SK-N-SH (cell line): ENCODE data around the gene SURF4. TPM values are rescaled to one million over a fixed set of nuclear protein-coding genes. Genes with fewer than 3 reads are reported as not detected.

Experiments
- CTCF ChIA-PET: fragments of 300-600, 350-600 bp; formaldehyde crosslinking; extraction: SDS; loops from one replicate; lab custom pipeline; 2021; lab: Yijun Ruan, JAX
- POLR2A ChIA-PET: fragments of 350-600 bp; sonication (Branson Sonifier 250); formaldehyde crosslinking; extraction: SDS; loops from one replicate; lab custom pipeline; 2020; ENCODE audit warnings: antibody characterized with exemption, inconsistent platforms; lab: Yijun Ruan, JAX
- DNase-seq: peaks from one replicate; pipeline ENCODE4 v3.0.0; 2012
- H2AFZ ChIP-seq: fragments of 200-600 bp; sonication (generic); 2 replicates; pipeline ENCODE4 v1.8.1; 2016; ENCODE audit warnings: antibody characterized with exemption, mild to moderate bottlenecking, low read depth
- H3F3A ChIP-seq: fragments of 200-600 bp; sonication (generic); replicated peaks from 2 replicates; pipeline ENCODE3; 2016; ENCODE audit warnings: antibody characterized with exemption, mild to moderate bottlenecking; ENCODE audit not compliant: insufficient read depth
- H3K27ac ChIP-seq, 2 experiments: fragments of 200-500 bp in 1 of 2; fragments of 200-600 bp in 1 of 2; sonication (Bioruptor generic) in 1 of 2; sonication (generic), shearing (Covaris generic) in 1 of 2; 2 replicates each; pipeline versions ENCODE4 v1.5.1 to v1.6.1; 2014 to 2016; ENCODE audit warnings: low read depth in 2 of 2, inconsistent platforms in 1 of 2, low read length in 1 of 2, mild to moderate bottlenecking in 1 of 2, mixed read lengths in 1 of 2
- H3K27me3 ChIP-seq: fragments of 200-600 bp; sonication (generic), shearing (Covaris generic); 2 replicates; pipeline ENCODE4 v1.6.1; 2016; ENCODE audit warnings: mixed run types; ENCODE audit not compliant: insufficient read depth
- H3K36me3 ChIP-seq, 2 experiments: fragments of 200-500 bp in 1 of 2; fragments of 200-600 bp in 1 of 2; sonication (Bioruptor generic) in 1 of 2; sonication (generic) in 1 of 2; replicated peaks in 1 of 2; 2 replicates each; pipeline versions ENCODE3 to v1.5.1; 2014 to 2016; ENCODE audit warnings: low read length in 1 of 2, mild to moderate bottlenecking in 1 of 2; ENCODE audit not compliant: insufficient read depth in 2 of 2, control insufficient read depth in 1 of 2
- H3K4me1 ChIP-seq, 2 experiments: fragments of 200-500 bp in 1 of 2; fragments of 200-600 bp in 1 of 2; sonication (Bioruptor generic) in 1 of 2; sonication (generic), shearing (Covaris generic) in 1 of 2; 2 replicates each; pipeline versions ENCODE4 v1.5.1 to v1.6.1; 2014 to 2016; ENCODE audit warnings: low read depth in 1 of 2, low read length in 1 of 2, mixed run types in 1 of 2; ENCODE audit not compliant: insufficient read depth in 2 of 2, control insufficient read depth in 1 of 2
- H3K4me2 ChIP-seq: fragments of 200-600 bp; sonication (generic), shearing (Covaris generic); 2 replicates; pipeline ENCODE4 v1.6.1; 2017; ENCODE audit warnings: mixed run types
- H3K4me3 ChIP-seq, 2 experiments: fragments of 200-500 bp in 1 of 2; fragments of 200-600 bp in 1 of 2; sonication (Bioruptor generic) in 1 of 2; sonication (generic), shearing (Covaris generic) in 1 of 2; 2 replicates each; pipeline versions ENCODE4 v1.5.1 to v1.8.1; 2014 to 2016; ENCODE audit warnings: low read depth in 2 of 2, inconsistent platforms in 1 of 2, low read length in 1 of 2, mild to moderate bottlenecking in 1 of 2, mixed read lengths in 1 of 2, moderate library complexity in 1 of 2
- H3K79me2 ChIP-seq: fragments of 200-600 bp; sonication (generic); 2 replicates; pipeline ENCODE4 v1.8.1; 2017; ENCODE audit warnings: mild to moderate bottlenecking; ENCODE audit not compliant: insufficient read depth
- H3K9ac ChIP-seq: fragments of 200-600 bp; sonication (generic); 2 replicates; pipeline ENCODE4 v1.6.1; 2017; ENCODE audit warnings: mixed run types
- H3K9me2 ChIP-seq: fragments of 200-600 bp; sonication (generic); 2 replicates; pipeline ENCODE4 v1.6.1; 2017; ENCODE audit warnings: mixed run types
- H3K9me3 ChIP-seq: fragments of 200-600 bp; sonication (generic); 2 replicates; pipeline ENCODE4 v1.6.1; 2017; ENCODE audit warnings: mixed run types, mild to moderate bottlenecking, moderate library complexity
- H4K20me1 ChIP-seq: fragments of 200-600 bp; sonication (generic); 2 replicates; pipeline ENCODE4 v1.6.1; 2017; ENCODE audit warnings: mild to moderate bottlenecking, mixed run types; ENCODE audit not compliant: insufficient read depth
- CHD2 ChIP-seq: fragments of 150-350 bp; IDR thresholded peaks from 2 replicates; pipeline ENCODE4 v1.6.1; 2018; ENCODE audit warnings: low read length; ENCODE audit not compliant: partially characterized antibody
- ELF1 ChIP-seq: IDR thresholded peaks from 2 replicates; pipeline ENCODE4 v1.4.0; 2012
- FOSL2 ChIP-seq: IDR thresholded peaks from 2 replicates; pipeline ENCODE4 v1.4.0; 2012; ENCODE audit warnings: low read depth, mild to moderate bottlenecking, moderate library complexity, borderline replicate concordance
- FOXJ3 ChIP-seq: sonication (generic); formaldehyde crosslinking; IDR thresholded peaks from 2 replicates; pipeline ENCODE4 v1.5.1; 2020; ENCODE audit warnings: mild to moderate bottlenecking, missing genetic modification reagents
- GATA2 ChIP-seq: sonication (generic); formaldehyde crosslinking; IDR thresholded peaks from 2 replicates; pipeline ENCODE4 v1.5.0; 2020; ENCODE audit warnings: mild to moderate bottlenecking, missing genetic modification reagents
- MXI1 ChIP-seq: IDR thresholded peaks from 2 replicates; pipeline ENCODE4 v1.6.1; 2012; ENCODE audit warnings: mild to moderate bottlenecking, low read depth, low read length, improper control_type of control experiment
- NFIC ChIP-seq: IDR thresholded peaks from 2 replicates; pipeline ENCODE4 v1.4.0; 2012; ENCODE audit warnings: borderline replicate concordance
- NRF1 ChIP-seq: IDR thresholded peaks from 2 replicates; pipeline ENCODE4 v1.6.1; 2012; ENCODE audit warnings: low read depth, mild to moderate bottlenecking, low read length
- POLR2AphosphoS5 ChIP-seq: IDR thresholded peaks from 2 replicates; pipeline ENCODE4 v1.6.1; 2012; ENCODE audit warnings: low read depth, low read length
- RAD21 ChIP-seq: IDR thresholded peaks from 2 replicates; pipeline ENCODE4 v1.6.1; 2012; ENCODE audit warnings: mild to moderate bottlenecking, low read length
- RCOR1 ChIP-seq: fragments of 150-350 bp; IDR thresholded peaks from 2 replicates; pipeline ENCODE4 v1.6.1; 2017; ENCODE audit warnings: antibody characterized with exemption, low read length
- RFX5 ChIP-seq: IDR thresholded peaks from 2 replicates; pipeline ENCODE4 v1.6.1; 2012; ENCODE audit warnings: mild to moderate bottlenecking, improper control_type of control experiment, low read length
- RXRA ChIP-seq: IDR thresholded peaks from 2 replicates; pipeline ENCODE4 v1.4.0; 2012; ENCODE audit warnings: low read depth, mild to moderate bottlenecking, borderline replicate concordance
- SMC3 ChIP-seq: IDR thresholded peaks from 2 replicates; pipeline ENCODE4 v1.6.1; 2012; ENCODE audit warnings: low read depth, low read length, improper control_type of control experiment
- WGBS: methylation state at CpG from one replicate; pipeline ENCODE4 v1.1.6; 2017; ENCODE audit warnings: low lambda C conversion rate; 5-methylcytosine and 5-hydroxymethylcytosine counted together
- polyA plus RNA-seq, 3 experiments: library from polyadenylated mRNA; depleted of rRNA; stranded (reverse); fragments of >200 nt; gene quantifications; 2 replicates each; pipeline ENCODE4 v1.2.3, GENCODE V29; 2012
- TF ChIP-seq, protein P1 (sequence below): fragments of 200-600 bp; sonication (generic); IDR thresholded peaks from 2 replicates; pipeline ENCODE4 v1.6.1; 2017; ENCODE audit warnings: antibody characterized with exemption, mild to moderate bottlenecking, moderate library complexity
- TF ChIP-seq, protein P2 (sequence below): IDR thresholded peaks from 2 replicates; pipeline ENCODE4 v1.4.0; 2012; ENCODE audit warnings: low read depth

Gene SURF4
- polyA plus RNA-seq, 1 of the 3 experiments (the other 2 are of a cell fraction) = 165 TPM

DNA sequence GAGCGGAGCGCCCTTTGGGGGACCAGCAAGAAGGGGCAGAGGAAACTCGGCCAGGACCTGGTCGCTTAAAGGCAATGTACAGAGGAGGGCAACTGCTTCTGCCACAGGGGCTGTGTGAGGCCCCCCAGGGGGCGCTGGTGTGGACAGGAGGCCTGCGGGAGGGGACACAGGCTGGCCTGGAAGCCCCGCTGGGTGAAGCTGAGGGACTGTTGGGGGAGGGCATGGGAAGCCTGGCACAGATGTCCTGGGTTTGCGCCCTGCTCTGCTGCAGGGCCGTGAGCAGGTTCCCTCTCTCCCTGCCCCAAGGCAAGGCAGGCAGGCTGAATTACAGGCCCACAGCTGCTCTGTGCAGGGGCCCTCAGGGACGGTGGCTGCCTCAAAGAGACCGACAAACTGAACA lies 33.3 kb downstream of the SURF4 start:
- no peak overlapping the region for H2AFZ ChIP-seq
- WGBS = 93% methylated on average over 7 of the region's 11 CpGs
- H3K4me2 ChIP-seq = no peak overlapping the region
- H3K9ac ChIP-seq = no peak overlapping the region
- H3K36me3 ChIP-seq = peaks cover 20 to 68% of the 10 kb centered on the region in 2 experiments
- peak; percentile 57 for DNase-seq
- H3K4me1 ChIP-seq = peaks cover 0 to 11% of the 10 kb centered on the region in 2 experiments; a peak in 1 of 4 replicates
- H3F3A ChIP-seq = no peaks in the 10 kb centered on the region
- no peak for TF ChIP-seq RCOR1
- TF ChIP-seq RXRA = no peak
- TF ChIP-seq, protein P1, sequence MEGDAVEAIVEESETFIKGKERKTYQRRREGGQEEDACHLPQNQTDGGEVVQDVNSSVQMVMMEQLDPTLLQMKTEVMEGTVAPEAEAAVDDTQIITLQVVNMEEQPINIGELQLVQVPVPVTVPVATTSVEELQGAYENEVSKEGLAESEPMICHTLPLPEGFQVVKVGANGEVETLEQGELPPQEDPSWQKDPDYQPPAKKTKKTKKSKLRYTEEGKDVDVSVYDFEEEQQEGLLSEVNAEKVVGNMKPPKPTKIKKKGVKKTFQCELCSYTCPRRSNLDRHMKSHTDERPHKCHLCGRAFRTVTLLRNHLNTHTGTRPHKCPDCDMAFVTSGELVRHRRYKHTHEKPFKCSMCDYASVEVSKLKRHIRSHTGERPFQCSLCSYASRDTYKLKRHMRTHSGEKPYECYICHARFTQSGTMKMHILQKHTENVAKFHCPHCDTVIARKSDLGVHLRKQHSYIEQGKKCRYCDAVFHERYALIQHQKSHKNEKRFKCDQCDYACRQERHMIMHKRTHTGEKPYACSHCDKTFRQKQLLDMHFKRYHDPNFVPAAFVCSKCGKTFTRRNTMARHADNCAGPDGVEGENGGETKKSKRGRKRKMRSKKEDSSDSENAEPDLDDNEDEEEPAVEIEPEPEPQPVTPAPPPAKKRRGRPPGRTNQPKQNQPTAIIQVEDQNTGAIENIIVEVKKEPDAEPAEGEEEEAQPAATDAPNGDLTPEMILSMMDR = peak; percentile 33
- TF ChIP-seq RFX5 = no peak
- H3K27ac ChIP-seq = no peak overlapping the region
- POLR2A ChIA-PET = interaction anchor here (0.6 kb wide), 1 partner anchor 77 kb away, joined by 4 read pairs; no protein-coding TSS in a partner anchor
- peaks cover 23% of the 10 kb centered on the region for H3K79me2 ChIP-seq
- CTCF ChIA-PET = interaction anchor here (0.7 to 2.1 kb wide), 9 partner anchors 9 to 161 kb away, joined by 4 to 10 read pairs (median 4); no protein-coding TSS in a partner anchor
- no peaks in the 10 kb centered on the region for H3K9me3 ChIP-seq
- H3K27me3 ChIP-seq = no peaks in the 10 kb centered on the region
- H3K4me3 ChIP-seq = no peak overlapping the region
- no peaks in the 10 kb centered on the region for H3K9me2 ChIP-seq
- H4K20me1 ChIP-seq = peaks cover 9% of the 10 kb centered on the region; the same call in 1 of the 2 replicates

DNA sequence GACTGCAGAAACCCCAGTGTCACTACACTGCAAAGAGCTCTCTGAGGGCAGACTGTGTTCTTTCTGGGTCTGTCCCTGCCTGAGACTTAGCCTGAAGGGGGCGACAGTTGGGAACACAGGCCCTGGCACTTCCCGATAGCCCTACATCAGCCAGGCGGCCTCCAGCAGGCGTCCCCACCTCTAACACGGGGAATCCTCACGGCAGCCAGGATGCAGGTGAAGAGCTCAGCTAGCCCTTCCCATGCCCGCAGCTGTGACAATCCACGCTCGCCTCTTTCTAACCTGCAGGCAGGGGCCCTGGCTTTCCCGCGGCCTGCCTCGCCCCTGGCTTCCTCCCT lies 33.8 kb downstream of the SURF4 start:
- no peak for TF ChIP-seq CHD2
- no peak for TF ChIP-seq RXRA
- TF ChIP-seq, protein P2, sequence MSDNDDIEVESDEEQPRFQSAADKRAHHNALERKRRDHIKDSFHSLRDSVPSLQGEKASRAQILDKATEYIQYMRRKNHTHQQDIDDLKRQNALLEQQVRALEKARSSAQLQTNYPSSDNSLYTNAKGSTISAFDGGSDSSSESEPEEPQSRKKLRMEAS = no peak
- no peak for TF ChIP-seq POLR2AphosphoS5
- TF ChIP-seq FOXJ3 = no peak
- no peak for TF ChIP-seq NRF1
- no peak for TF ChIP-seq FOSL2
- no peak for TF ChIP-seq NFIC
- no peak for TF ChIP-seq GATA2 (CRISPR knock-in tag)
- TF ChIP-seq ELF1 = no peak
- no peak for TF ChIP-seq SMC3
- no peak for TF ChIP-seq RAD21
- no peak for TF ChIP-seq RCOR1
- no peak for TF ChIP-seq MXI1
- no peak for TF ChIP-seq RFX5
- peak; percentile 44 for DNase-seq
- peaks cover 18% of the 10 kb centered on the region for H3K79me2 ChIP-seq
- no peaks in the 10 kb centered on the region for H3K9me3 ChIP-seq
- no peaks in the 10 kb centered on the region for H3K27me3 ChIP-seq
- H3F3A ChIP-seq = peaks cover 5% of the 10 kb centered on the region
- no peaks in the 10 kb centered on the region for H3K9me2 ChIP-seq
- no peak overlapping the region for H3K9ac ChIP-seq
- POLR2A ChIA-PET = no interaction called here
- H3K4me2 ChIP-seq = no peak overlapping the region
- peaks cover 20 to 68% of the 10 kb centered on the region in 2 experiments for H3K36me3 ChIP-seq
- no peak overlapping the region for H2AFZ ChIP-seq
- no peak overlapping the region for H3K27ac ChIP-seq
- WGBS = 93% methylated on average over 9 of the region's 12 CpGs
- H4K20me1 ChIP-seq = peaks cover 9% of the 10 kb centered on the region; the same call in 1 of the 2 replicates
- CTCF ChIA-PET = interaction anchor here (0.6 to 2.1 kb wide), 5 partner anchors 9 to 161 kb away, joined by 3 to 10 read pairs (median 4); no protein-coding TSS in a partner anchor
- no peak overlapping the region for H3K4me3 ChIP-seq
- H3K4me1 ChIP-seq = peaks cover 0 to 11% of the 10 kb centered on the region in 2 experiments; a peak in 1 of 4 replicates
